Mammary epithelial cell (primary cell): ENCODE measurements around the gene SLC22A8.

Experiments
- EZH2 ChIP-seq: IDR thresholded peaks from 2 replicates; pipeline ENCODE4 v1.6.1; 2012; ENCODE audit warnings: low read length, inconsistent platforms, borderline replicate concordance
- TF ChIP-seq, protein P1 (sequence below), 2 donors: IDR thresholded peaks in 1 of 2; conservative IDR thresholded peaks in 1 of 2; 2 replicates each; pipeline ENCODE4 v1.5.1; 2011 to 2012; ENCODE audit warnings: inconsistent platforms in 2 of 2, low read length in 2 of 2, mild to moderate bottlenecking in 2 of 2, control low read depth in 1 of 2, low read depth in 1 of 2; ENCODE audit not compliant: insufficient read depth in 1 of 2; ENCODE audit errors: extremely low read depth in 1 of 2

DNA sequence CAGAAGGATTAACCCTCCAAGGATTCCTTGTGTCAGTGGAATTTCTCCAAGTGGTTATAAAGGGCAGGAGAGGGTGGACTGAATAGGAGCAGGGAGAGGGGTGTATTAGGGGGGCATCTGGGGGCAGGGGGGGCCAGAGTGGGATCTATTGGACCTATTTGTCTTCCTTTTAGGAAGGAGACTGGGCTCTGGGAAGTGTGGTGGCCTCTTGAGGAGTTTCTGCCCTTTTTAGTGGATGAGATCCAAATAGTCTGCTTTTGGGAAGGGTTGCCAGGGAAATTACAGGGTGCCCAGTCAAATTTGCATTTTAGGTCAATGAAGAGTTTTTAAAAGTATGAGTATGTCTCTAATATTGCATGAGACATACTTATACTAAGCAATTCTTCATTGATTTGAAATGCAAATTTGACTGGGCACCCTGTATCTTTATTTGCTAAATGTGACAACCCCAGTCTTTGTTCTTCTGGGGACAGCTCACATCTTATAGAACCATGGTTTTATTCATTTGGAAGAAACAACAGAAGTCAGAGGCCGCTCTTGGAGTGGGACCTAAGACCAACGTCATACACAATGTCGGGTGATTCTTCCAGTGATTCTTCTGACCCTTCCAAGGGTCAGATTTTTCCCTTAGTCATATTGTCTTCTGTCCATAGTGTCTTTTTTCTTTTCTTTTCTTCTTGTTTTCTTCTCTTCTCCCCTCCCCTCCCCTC lies 30.4 kb downstream of the SLC22A8 start:
- TF ChIP-seq, protein P1, sequence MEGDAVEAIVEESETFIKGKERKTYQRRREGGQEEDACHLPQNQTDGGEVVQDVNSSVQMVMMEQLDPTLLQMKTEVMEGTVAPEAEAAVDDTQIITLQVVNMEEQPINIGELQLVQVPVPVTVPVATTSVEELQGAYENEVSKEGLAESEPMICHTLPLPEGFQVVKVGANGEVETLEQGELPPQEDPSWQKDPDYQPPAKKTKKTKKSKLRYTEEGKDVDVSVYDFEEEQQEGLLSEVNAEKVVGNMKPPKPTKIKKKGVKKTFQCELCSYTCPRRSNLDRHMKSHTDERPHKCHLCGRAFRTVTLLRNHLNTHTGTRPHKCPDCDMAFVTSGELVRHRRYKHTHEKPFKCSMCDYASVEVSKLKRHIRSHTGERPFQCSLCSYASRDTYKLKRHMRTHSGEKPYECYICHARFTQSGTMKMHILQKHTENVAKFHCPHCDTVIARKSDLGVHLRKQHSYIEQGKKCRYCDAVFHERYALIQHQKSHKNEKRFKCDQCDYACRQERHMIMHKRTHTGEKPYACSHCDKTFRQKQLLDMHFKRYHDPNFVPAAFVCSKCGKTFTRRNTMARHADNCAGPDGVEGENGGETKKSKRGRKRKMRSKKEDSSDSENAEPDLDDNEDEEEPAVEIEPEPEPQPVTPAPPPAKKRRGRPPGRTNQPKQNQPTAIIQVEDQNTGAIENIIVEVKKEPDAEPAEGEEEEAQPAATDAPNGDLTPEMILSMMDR (conservative IDR thresholded peaks at IDR 0.05 in 1 of 2, IDR thresholded peaks at IDR 0.05 in 1 of 2; ENCODE audit: extremely low read depth in 1 of 2, insufficient read depth in 1 of 2, low read depth in 1 of 2, low read length in 2 of 2) = no peak
- TF ChIP-seq EZH2 = no peak
